Epithelial cell of proximal tubule (primary cell): ENCODE data around the gene PPP1R9B. TPM values are rescaled to one million over a fixed set of nuclear protein-coding genes. Genes with fewer than 3 reads are reported as not detected.

ENCODE experiments used
- DNase-seq: peaks from one replicate; pipeline ENCODE4 v3.0.0-alpha.2; 2011; ENCODE audit warnings: low read depth
- H3K4me3 ChIP-seq: 2 replicates; pipeline ENCODE4 v1.5.1; 2011; ENCODE audit warnings: low read depth, mild to moderate bottlenecking, low read length
- total RNA-seq: library from RNA; depleted of rRNA; stranded (reverse); fragments of >200 nt; gene quantifications from 2 replicates; pipeline ENCODE4 v1.2.3, GENCODE V29; 2015
- TF ChIP-seq, protein P1 (sequence below): conservative IDR thresholded peaks from 2 replicates; pipeline ENCODE4 v1.5.1; 2012; ENCODE audit warnings: low read depth, mild to moderate bottlenecking, low read length

Gene PPP1R9B
- total RNA-seq, 1 donor from 2014 or later: 33.8 TPM

DNA sequence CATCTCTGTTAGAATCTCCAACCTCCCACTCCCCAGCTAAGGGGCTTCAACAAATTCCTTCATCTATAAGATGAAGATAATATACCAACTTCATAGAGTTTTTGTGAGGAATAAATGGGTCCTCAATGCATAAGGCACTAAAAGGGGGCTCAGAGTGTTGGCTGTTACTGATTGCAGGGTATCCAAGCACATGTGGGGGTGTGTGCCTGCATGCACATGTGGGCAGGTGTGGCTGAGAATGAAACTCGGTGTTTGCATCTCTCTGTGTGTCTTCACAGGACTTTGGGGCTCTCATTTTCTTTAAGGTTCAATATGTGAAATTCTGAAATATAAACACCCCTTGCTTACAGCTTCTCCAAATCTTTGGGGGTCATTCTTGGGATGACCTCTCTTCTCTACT lies 4.1 kb upstream of the PPP1R9B start:
- TF ChIP-seq, protein P1, sequence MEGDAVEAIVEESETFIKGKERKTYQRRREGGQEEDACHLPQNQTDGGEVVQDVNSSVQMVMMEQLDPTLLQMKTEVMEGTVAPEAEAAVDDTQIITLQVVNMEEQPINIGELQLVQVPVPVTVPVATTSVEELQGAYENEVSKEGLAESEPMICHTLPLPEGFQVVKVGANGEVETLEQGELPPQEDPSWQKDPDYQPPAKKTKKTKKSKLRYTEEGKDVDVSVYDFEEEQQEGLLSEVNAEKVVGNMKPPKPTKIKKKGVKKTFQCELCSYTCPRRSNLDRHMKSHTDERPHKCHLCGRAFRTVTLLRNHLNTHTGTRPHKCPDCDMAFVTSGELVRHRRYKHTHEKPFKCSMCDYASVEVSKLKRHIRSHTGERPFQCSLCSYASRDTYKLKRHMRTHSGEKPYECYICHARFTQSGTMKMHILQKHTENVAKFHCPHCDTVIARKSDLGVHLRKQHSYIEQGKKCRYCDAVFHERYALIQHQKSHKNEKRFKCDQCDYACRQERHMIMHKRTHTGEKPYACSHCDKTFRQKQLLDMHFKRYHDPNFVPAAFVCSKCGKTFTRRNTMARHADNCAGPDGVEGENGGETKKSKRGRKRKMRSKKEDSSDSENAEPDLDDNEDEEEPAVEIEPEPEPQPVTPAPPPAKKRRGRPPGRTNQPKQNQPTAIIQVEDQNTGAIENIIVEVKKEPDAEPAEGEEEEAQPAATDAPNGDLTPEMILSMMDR: no peak
- no peak overlapping the region for H3K4me3 ChIP-seq
- DNase-seq: no peak

DNA sequence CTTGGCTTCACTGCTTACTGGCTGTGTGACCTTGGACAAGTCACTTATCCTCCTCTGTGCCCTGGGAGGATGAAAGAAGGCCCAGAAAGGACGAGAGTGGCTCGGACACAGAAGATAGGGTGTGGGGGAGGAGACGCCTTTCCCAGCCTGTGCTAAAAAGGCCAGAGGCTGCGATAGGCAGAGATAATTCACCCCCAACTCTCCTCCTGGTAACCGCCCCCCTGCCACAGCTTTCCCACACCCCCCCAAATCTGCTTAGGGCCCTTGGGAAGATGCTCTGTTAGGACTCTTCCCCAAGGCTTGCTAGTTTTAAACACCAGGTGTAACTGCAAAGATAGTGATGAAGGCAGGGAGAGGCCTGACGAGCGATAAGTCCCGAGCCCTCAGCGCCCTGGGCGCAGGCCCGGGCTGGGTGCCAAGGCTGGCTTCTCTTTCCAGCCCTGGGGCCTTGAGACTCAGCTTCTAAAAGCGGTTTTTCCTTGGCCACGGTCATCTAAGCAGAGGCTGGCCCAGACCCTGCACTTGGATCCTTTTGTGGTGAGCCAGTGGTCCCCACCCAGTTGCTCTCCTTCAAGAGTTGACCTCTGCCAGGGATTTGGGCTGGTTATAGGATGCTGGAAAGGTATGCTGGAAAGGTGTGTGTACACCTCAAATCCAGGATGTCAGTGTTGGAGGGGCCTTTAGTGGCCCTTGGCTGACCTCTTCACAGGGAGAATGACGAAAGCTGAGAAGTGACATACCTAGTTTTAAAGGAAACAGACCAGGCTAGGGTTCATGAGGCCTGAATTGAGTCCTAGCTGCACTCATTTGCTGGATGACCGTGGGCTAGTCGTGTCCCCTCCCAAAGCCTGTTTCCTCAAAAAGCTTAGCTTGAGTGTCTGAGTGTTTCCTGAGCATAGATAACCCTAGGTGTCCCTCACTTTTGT lies 3.4 kb upstream of the PPP1R9B start:
- no peak overlapping the region for H3K4me3 ChIP-seq
- DNase-seq: no peak
- TF ChIP-seq, protein P1: no peak

DNA sequence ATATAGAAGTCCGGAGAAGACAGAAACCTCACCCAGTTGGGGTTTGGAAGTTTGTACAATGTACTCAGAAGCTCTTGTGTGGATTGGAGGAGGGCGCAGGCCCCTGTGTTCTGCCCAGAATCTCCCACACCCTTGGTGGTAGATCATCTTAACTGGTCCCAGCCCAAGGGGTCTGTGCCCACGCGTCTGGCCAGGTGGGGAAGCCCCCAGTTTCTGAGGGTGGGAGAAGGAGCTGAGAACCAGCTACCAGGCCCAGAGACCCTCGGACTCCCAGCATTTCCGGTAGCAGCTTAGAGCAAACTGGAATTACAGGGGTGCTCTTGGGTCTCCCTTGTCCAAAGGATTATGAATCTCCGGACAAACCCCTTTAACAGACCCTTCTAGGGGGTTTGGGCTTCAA lies 2.3 kb upstream of the PPP1R9B start:
- peak overlapping the region; percentile 82 for H3K4me3 ChIP-seq
- TF ChIP-seq, protein P1: no peak
- no peak for DNase-seq

DNA sequence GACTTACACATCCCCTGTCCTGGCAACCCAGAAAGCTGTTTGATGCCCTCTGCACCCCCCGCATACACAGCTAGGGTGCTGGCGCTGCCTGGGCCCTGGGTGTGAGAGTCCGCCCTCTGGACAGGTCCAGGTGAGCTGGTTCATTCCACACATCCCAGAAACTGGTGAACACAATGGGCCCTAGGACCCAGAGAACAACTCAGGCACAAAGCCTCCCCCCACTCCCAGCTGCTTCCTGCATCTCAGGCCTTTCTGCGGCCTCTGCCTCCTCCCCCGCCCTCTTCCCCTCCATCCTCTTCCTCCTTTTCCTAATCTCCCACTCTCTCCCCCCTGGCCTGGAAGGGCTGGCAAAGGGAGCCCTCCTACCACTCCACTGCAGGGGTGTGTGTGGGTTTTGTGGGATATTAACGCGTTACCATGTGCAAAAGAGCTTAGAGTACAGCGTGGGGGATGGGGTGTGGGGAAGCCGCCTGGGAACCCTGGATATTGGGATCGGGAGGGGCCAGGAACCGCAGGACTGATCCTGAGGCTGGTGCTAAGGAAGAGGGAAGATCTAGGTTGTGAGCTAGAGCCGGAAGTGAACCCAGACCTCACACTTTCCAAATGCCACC lies 1.6 kb upstream of the PPP1R9B start:
- H3K4me3 ChIP-seq: peak overlapping the region; percentile 82
- DNase-seq: no peak
- TF ChIP-seq, protein P1: no peak

DNA sequence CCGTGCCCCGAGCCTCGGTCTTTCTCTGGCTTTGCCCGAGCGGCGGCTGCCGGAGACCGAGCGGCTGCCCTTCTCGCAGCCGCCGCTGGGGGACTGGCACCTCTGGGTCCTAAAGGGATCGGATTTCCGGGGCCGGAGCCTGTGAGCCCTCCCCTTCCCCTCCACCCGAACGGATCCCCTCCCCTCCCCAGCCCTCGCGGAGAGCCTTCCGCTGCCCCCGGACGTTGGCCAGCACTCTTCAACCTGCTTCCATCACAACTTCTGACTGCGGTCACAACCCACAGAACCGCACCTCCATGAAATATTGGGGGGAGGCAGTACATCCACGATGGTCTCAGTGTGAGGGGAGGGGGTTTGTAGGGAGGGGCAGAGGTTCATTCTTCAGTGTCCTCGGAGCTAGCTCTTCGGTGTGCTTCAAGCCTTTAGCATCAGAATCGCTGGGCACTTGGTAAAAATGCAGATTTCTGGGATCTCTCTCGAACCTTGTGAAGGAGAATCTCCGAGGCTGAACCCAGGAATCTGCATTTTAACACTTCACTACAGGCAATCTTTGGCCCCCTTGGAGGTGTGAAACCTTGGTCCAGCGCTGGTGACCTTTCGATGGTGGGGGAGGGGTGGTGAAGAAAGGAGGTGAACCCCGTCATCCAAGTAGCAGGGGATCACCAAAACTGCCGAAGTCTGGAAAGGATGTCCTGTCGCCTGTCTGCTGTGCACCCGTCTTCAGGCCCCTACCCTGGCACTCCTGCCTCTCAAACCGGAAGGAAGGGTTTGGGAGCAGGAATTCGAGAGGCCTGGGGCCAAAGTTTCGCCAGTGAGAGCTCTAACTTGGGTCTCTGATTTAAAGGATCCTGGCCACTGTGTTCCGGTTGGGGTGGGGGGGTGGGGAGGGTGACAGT lies 812 bp upstream of the PPP1R9B start:
- DNase-seq: no peak
- peak overlapping the region; percentile 82 for H3K4me3 ChIP-seq

More for the DNA sequence above, 812 bp upstream of the PPP1R9B start:
- TF ChIP-seq, protein P1: peak; percentile 55
